Gastrocnemius medialis (tissue), 4 donors: ENCODE results near the gene PAPPA.

Experiments
- POLR2A ChIP-seq, 2 donors: fragments of 450-650 bp; IDR thresholded peaks; one replicate each; pipeline ENCODE4 v1.6.1; 2017; ENCODE audit warnings: antibody characterized with exemption in 2 of 2, mild to moderate bottlenecking in 2 of 2, moderate library complexity in 2 of 2
- TF ChIP-seq, protein P1 (sequence below), 5 experiments: fragments of 450-650 bp in 3 of 5; fragments of 200-600 bp in 2 of 5; sonication (generic) in 2 of 5; IDR thresholded peaks in 4 of 5; conservative IDR thresholded peaks in 1 of 5; 1 replicate in 4 of 5; 2 replicates in 1 of 5; pipeline ENCODE4 v1.5.1; 2016 to 2019; ENCODE audit warnings: antibody characterized with exemption in 5 of 5, mild to moderate bottlenecking in 3 of 5, moderate library complexity in 3 of 5

DNA sequence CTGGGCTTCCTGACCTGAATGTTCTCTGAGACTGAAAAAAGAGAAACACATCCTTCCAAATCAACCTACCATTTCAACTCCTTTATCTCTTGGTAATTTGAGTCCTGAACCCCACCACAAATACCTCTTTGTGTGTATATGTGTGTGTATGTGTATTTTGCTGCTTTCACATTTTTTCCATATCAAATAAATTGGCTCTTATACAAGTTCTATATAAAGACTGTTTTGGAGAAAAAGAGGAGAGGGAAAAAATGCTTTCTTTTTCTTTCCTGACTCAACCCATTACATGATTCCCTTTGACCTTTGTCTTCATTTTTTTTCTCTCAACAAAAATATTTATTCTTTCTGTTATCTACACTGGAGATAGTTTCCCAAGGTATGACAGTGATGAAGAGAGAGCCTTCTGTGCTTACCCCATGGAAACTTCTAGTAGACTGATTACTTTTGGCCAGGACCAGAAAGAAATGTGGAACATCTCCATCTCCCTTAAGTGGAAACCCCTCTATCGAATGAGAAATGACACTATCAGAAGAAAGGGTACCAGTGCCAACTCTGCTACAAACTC is 85.3 kb downstream of the PAPPA start:
- TF ChIP-seq, protein P1, sequence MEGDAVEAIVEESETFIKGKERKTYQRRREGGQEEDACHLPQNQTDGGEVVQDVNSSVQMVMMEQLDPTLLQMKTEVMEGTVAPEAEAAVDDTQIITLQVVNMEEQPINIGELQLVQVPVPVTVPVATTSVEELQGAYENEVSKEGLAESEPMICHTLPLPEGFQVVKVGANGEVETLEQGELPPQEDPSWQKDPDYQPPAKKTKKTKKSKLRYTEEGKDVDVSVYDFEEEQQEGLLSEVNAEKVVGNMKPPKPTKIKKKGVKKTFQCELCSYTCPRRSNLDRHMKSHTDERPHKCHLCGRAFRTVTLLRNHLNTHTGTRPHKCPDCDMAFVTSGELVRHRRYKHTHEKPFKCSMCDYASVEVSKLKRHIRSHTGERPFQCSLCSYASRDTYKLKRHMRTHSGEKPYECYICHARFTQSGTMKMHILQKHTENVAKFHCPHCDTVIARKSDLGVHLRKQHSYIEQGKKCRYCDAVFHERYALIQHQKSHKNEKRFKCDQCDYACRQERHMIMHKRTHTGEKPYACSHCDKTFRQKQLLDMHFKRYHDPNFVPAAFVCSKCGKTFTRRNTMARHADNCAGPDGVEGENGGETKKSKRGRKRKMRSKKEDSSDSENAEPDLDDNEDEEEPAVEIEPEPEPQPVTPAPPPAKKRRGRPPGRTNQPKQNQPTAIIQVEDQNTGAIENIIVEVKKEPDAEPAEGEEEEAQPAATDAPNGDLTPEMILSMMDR (IDR thresholded peaks at IDR 0.05 in 4 of 5, conservative IDR thresholded peaks at IDR 0.05 in 1 of 5), result no peak
- no peak for TF ChIP-seq POLR2A (IDR thresholded peaks at IDR 0.05)
